Posterior vena cava (tissue), 2 donors: Measurements from ENCODE around the gene RITA1. TPM values are rescaled to one million over a fixed set of nuclear protein-coding genes. Genes with fewer than 3 reads are reported as not detected.
"Not testable (repeated sequence)": the region's sequence is repeated elsewhere in the genome, so short reads cannot be mapped to it uniquely, and the experiment has no call there.

Experiments
- DNase-seq: peaks from one replicate; pipeline ENCODE4 v3.0.0-alpha.2; 2020; ENCODE audit warnings: low spot score
- intact Hi-C, 2 donors: fragments of 100-400 bp; cut with DNase I; formaldehyde crosslinking; loops; one replicate each; pipeline versions ENCODE4 v1.14.1 to v1.14.2; 2022 to 2023
- total RNA-seq, 2 donors: library from RNA; stranded (reverse); fragmentation: NEBNext Ultra II Directional; extraction: Animal tissue kit (Norgen Biotek cat#: 25700); gene quantifications; one replicate each; pipeline ENCODE4 v1.2.1, GENCODE V29; 2021
- donor health status: DM: yes; HTN: yes; CAD: no.
- donor health status: DM: yes; HTN: yes; CAD: no.

The RITA1 gene
- total RNA-seq, 2 donors from 2014 or later, result 6.6 to 9.7 TPM

- intact Hi-C loops, result loop anchor here in 1 of 2 donors (10.0 kb wide), 1 partner anchor 228 kb away; the partner anchor contains the start of gene SDSL
- peak; percentile 86 for DNase-seq
Observed at GRCh38 chr12:113196990-113197389, 11.5 kb downstream of the RITA1 start.

DNA sequence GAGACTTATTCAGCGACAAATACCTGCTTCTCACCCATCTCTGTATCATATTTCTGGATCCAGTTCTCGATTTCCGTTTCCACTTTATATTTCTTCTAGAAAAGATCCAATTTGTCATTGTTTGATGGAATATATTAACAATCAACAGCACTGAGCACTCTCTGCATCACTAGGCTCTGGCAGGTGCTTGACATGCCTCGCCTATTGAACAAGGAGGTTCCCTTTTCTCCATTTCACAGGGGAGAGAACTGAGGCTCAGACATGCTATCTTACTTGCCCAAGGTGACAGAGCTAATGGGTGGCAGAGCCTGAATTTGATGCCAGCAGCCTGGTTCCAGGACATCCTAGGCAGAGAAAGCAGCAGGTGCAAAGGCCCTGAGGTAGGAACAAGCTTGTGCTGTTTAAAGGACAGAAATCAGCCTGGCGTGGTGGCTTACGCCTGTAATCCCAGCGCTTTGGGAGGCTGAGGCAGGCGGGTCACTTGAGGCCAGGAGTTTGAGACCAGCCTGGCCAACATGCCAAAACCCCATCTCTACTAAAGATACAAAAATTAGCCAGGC, 12.1 kb downstream of the RITA1 start:
- intact Hi-C loops, result loop anchor here in 1 of 2 donors (10.0 kb wide), 1 partner anchor 227 kb away; the partner anchor contains the start of gene SDSL
- no peak for DNase-seq

DNA sequence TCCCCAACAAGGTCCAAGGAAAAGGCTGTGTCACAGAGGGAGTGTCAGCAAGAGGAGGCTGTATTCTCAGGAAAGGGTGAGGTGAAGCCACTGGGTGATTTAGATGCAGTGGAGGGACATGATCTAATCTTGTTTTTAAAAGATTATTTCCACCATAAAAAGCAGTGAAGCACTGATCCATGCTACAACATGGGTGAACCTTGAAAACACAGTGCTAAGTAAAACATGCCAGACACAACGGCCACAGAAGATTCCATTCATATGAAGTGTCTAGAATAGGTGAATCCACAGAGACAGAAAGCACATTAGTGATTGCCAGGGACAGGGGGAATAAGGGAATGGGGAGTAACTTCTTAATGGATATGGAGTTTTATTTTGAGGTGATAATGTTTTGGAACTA, 12.8 kb downstream of the RITA1 start:
- intact Hi-C loops, result loop anchor here in 1 of 2 donors (10.0 kb wide), 1 partner anchor 227 kb away; the partner anchor contains the start of gene SDSL

GRCh38 chr12:113200021-113200797, 14.7 kb downstream of the RITA1 start:
- DNase-seq, result no peak
- intact Hi-C loops, result no loop called here

More for the DNA sequence above, 12.8 kb downstream of the RITA1 start:
- DNase-seq, result no peak

DNA sequence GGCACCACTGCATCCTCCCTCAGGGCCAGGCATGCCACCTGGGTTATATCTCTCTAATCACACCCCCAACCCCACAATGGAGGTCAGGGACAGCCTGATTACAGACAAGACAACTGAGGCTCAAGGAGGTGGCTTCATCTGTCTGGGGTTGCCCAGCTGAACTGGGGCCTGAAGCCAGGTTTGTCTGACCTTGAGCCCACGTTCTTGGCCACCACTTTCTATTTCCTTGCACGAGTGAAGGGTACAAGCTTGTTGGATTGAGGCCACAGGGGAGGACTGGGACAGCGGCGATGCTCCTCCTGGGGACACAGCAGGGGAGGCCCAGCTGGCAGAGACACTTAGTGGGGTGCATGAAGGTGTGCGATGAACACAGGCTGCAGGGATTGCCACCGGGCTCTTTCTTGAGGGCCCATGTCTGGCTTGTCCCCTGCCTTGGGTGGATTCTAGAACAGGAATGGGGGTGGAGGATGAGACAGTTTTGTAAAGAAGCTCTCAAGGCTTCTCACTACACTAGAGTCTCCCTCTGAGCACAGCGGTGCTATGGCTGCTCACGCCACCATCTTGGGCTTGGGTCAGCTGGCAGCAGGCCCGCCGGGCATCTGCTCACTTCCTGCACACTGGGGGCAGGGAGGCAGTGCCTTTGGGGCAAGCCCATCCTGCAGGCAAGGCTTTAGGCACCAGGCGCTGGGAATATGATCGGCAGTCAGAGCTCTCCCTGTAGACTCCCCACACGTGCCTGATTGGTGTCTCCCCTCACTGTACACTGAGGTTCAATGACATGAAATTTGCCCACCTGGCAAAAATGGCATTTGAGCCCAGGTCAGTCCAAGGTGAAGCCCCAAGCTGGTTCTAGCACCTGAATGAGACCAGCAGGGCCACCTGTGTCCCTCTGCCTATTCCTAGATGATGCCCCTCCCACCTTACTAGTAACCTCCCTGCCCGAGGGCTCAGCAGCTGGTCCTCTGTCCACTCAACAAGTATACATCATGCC, 16.0 kb downstream of the RITA1 start:
- no peak for DNase-seq
- intact Hi-C loops, result no loop called here

DNA sequence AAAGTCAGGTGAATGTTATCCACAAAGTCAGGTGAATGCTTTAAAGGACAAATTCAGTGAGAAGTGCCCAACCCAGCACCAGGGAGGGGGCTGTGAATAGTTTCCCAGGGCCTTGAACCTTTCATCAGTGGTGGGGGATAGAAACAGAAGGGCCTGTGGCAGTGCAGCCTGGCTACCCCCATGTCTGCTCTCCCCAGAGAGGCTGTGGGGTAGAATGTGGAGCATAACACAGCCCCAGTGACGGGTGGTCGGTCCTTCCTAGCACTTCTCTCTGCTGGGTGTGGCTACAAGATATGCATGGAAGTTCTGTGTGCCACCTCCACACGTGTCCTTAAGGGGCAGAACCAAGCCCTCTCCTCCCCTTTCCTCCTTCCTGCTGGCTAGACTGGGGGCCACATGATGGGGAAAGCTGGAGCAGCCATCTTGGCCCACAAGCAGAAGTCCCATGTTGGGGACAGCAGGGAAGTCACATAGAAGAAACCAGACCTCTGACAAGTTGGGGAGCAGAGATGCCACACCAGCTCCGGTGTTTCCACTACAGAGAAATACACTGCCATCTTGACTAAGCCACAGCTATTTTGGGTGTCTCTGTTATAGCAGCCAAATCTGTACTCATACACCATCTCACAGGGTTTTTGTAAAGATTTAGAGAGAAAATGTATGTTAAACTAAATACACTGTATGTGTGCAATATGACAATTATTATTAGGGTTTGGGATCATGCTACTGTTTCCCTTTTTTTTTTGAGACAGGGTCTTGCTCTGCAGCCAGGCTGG, 17.0 kb downstream of the RITA1 start:
- intact Hi-C loops, result no loop called here
- no peak for DNase-seq

GRCh38 chr12:113203852-113204760, 18.6 kb downstream of the RITA1 start:
- intact Hi-C loops, result no loop called here
- no peak for DNase-seq

GRCh38 chr12:113204804-113205203, 19.3 kb downstream of the RITA1 start:
- no peak for DNase-seq
- intact Hi-C loops, result no loop called here

DNA sequence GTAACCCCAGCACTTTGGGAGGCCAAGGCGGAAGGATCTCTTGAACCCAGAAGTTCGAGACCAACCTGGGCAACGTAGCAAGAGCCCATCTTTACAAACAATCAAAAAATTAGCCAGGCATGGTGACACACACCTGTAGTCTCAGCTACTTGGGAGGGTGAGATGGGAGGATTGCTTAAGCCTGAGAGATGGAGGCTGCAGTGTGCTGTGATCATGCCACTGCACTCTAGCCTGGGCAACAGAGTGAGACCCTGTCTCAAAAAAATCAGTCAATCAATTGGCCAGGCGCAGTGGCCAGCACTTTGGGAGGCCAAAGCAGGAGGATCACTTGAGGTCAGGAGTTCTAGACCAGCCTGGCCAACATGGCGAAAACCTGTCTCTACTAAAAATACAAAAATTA, 21.3 kb downstream of the RITA1 start:
- intact Hi-C loops, DNase-seq: not testable (repeated sequence)

DNA sequence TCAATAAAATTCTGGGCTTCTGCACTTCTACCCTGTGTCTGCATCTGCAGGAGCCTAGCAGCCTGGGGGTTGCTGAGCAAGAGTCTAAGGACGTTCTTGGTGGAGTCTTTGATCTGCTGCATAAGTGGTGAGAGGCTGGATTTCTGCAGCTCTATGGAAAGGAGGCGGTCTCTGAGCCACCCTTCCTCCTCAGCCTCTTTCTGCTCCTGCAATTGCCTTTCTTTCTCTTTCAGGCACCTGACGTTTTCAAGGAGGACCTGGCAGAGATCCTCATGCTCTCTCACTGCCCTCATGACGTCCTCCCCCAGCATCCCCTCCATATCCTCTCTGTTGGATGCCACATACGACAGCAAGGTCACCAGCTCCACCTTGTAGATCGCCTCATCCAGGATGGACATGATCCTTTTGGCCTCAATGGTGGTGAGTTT, 22.1 kb downstream of the RITA1 start:
- intact Hi-C loops, result no loop called here

GRCh38 chr12:113208041-113208934, 22.8 kb downstream of the RITA1 start:
- DNase-seq, result no peak
- intact Hi-C loops, result no loop called here

More for the DNA sequence above, 22.1 kb downstream of the RITA1 start:
- DNase-seq, result no peak

DNA sequence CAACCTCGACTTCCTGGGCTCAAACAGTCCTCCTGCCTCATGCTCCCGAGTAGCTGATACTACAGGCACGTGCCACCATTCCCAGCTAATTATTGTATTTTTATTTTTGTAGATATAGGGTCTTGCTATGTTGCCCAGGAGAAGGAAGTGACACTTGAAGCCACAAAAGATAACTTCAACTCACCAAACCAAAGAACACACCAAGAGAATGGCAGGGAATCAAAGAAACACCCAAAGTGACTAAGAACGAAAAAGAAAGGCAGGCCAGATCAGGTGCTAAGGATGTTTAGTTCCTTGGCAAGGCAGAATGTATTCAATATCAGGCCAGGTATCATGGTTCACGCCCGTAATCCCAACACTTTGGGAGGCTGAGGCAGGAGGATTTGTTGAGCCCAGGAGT, 25.6 kb downstream of the RITA1 start:
- intact Hi-C loops, result no loop called here
- no peak for DNase-seq

- DNase-seq, result peak; percentile 87
- intact Hi-C loops, result no loop called here
Observed at GRCh38 chr12:113214895-113215400, 29.4 kb downstream of the RITA1 start.

DNA sequence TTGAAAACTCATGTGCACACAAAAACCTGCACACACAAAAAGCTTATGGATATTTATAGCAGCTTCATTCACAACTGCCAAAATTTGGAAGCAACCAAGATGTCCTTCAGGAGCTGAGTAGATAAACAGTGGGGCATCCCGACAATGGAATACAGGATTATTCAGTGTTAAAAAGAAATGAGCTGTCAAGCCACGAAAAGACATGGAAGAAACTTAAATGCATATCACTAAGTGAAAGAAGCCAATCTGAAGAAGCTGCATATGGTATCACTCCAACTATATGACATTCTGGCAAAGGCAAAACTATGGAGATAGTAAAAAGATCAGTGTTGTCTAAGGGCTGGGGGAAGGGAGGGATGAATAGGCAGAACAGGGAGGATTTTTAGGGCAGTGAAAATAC, 30.5 kb downstream of the RITA1 start:
- intact Hi-C loops, result no loop called here

GRCh38 chr12:113220593-113221180, 35.2 kb downstream of the RITA1 start:
- intact Hi-C loops, result no loop called here
- DNase-seq, result no peak

More for the DNA sequence above, 30.5 kb downstream of the RITA1 start:
- no peak for DNase-seq
